IMR-90 (cell line): ENCODE data around the gene SARDH. TPM values are rescaled to one million over a fixed set of nuclear protein-coding genes. Genes with fewer than 3 reads are reported as not detected.

Experiments used
- ATAC-seq: fragments of 200-7000 bp; cut with Tn5 transposase; 2 replicates; pipeline ENCODE4 v1.9.1; 2020; ENCODE audit warnings: low read depth, mild to moderate bottlenecking, moderate library complexity
- BruUV-seq: library from RNA; stranded (reverse); fragments of 400-500 nt; replicated peaks from 2 replicates; lab custom pipeline; 2021; lab: Mats Ljungman, UMichigan
- CTCF ChIA-PET: fragments of 300-600 bp; formaldehyde crosslinking; extraction: SDS; loops from one replicate; lab custom pipeline; 2021; ENCODE audit warnings: antibody characterized with exemption; lab: Yijun Ruan, JAX
- POLR2A ChIA-PET: fragments of 300-600 bp; sonication (Branson Sonifier 250); formaldehyde crosslinking; loops from one replicate; lab custom pipeline; 2022; ENCODE audit warnings: antibody characterized with exemption; ENCODE audit not compliant: unreplicated experiment; lab: Charles Lee
- DNase-seq: peaks from one replicate; pipeline ENCODE4 v3.0.0; 2013
- H2AFZ ChIP-seq: replicated peaks from 2 replicates; pipeline ENCODE3; 2013; ENCODE audit warnings: low read length, mild to moderate bottlenecking; ENCODE audit not compliant: poor library complexity
- H2AK5ac ChIP-seq: 2 replicates; pipeline ENCODE4 v1.6.1; 2013; ENCODE audit warnings: low read depth, low read length, inconsistent platforms
- H2AK9ac ChIP-seq: replicated peaks from 2 replicates; pipeline ENCODE3; 2013; ENCODE audit warnings: mild to moderate bottlenecking, low read depth, low read length, moderate library complexity; ENCODE audit not compliant: poor library complexity
- H2BK120ac ChIP-seq: 2 replicates; pipeline ENCODE4 v1.6.1; 2013; ENCODE audit warnings: low read depth, low read length, inconsistent platforms
- H2BK15ac ChIP-seq: 3 replicates; pipeline ENCODE4 v1.6.1; 2013; ENCODE audit warnings: low read depth, low read length, inconsistent platforms
- H2BK20ac ChIP-seq: 2 replicates; pipeline ENCODE4 v1.6.1; 2013; ENCODE audit warnings: low read depth, mild to moderate bottlenecking, inconsistent platforms, low read length, moderate library complexity
- H2BK5ac ChIP-seq: 2 replicates; pipeline ENCODE4 v1.6.1; 2013; ENCODE audit warnings: mild to moderate bottlenecking, low read depth, low read length, inconsistent platforms; ENCODE audit not compliant: poor library complexity, severe bottlenecking
- H3K14ac ChIP-seq: replicated peaks from 2 replicates; pipeline ENCODE4 v1.6.1; 2013; ENCODE audit warnings: low read depth, low read length, inconsistent platforms
- H3K18ac ChIP-seq: 2 replicates; pipeline ENCODE4 v1.6.1; 2013; ENCODE audit warnings: low read depth, low read length, control low read depth
- H3K23ac ChIP-seq: 2 replicates; pipeline ENCODE4 v1.6.1; 2013; ENCODE audit warnings: low read depth, low read length, inconsistent platforms
- H3K27ac ChIP-seq: 2 replicates; pipeline ENCODE4 v1.5.1; 2013; ENCODE audit warnings: mild to moderate bottlenecking, control low read depth, low read length; ENCODE audit not compliant: insufficient read depth
- H3K27me3 ChIP-seq: 2 replicates; pipeline ENCODE4 v1.6.1; 2013; ENCODE audit warnings: low read length; ENCODE audit not compliant: control insufficient read depth, insufficient read depth
- H3K36me3 ChIP-seq: 2 replicates; pipeline ENCODE4 v1.6.1; 2013; ENCODE audit warnings: low read length, mixed read lengths; ENCODE audit not compliant: control insufficient read depth, insufficient read depth
- H3K4ac ChIP-seq: 2 replicates; pipeline ENCODE4 v1.6.1; 2013; ENCODE audit warnings: low read depth, low read length, inconsistent platforms
- H3K4me1 ChIP-seq: 2 replicates; pipeline ENCODE4 v1.6.1; 2013; ENCODE audit warnings: low read length, mixed read lengths; ENCODE audit not compliant: control insufficient read depth, insufficient read depth
- H3K4me2 ChIP-seq: 2 replicates; pipeline ENCODE4 v1.6.1; 2013; ENCODE audit warnings: low read depth, mild to moderate bottlenecking, control low read depth, low read length, moderate library complexity
- H3K4me3 ChIP-seq: 2 replicates; pipeline ENCODE4 v1.5.1; 2013; ENCODE audit warnings: low read depth, mild to moderate bottlenecking, control low read depth, low read length, moderate library complexity; ENCODE audit not compliant: insufficient read depth
- H3K56ac ChIP-seq: 2 replicates; pipeline ENCODE4 v1.6.1; 2013; ENCODE audit warnings: low read length, inconsistent platforms; ENCODE audit not compliant: insufficient read depth; ENCODE audit errors: extremely low read depth
- H3K79me1 ChIP-seq, 2 experiments: 2 replicates each; pipeline ENCODE4 v1.6.1; 2013; ENCODE audit warnings: low read length in 2 of 2, inconsistent platforms in 1 of 2, low read depth in 1 of 2
- H3K9ac ChIP-seq: 2 replicates; pipeline ENCODE4 v1.6.1; 2013; ENCODE audit warnings: low read depth, low read length, control low read depth
- H3K9me1 ChIP-seq: 2 replicates; pipeline ENCODE4 v1.6.1; 2013; ENCODE audit warnings: low read length, inconsistent platforms; ENCODE audit not compliant: insufficient read depth
- H3K9me3 ChIP-seq: 2 replicates; pipeline ENCODE4 v1.6.1; 2013; ENCODE audit warnings: low read length; ENCODE audit not compliant: control insufficient read depth, insufficient read depth
- H4K20me1 ChIP-seq: 2 replicates; pipeline ENCODE4 v1.6.1; 2013; ENCODE audit warnings: low read length, inconsistent platforms; ENCODE audit not compliant: insufficient read depth
- H4K5ac ChIP-seq: 2 replicates; pipeline ENCODE4 v1.6.1; 2013; ENCODE audit warnings: mild to moderate bottlenecking, low read depth, low read length, control low read depth
- H4K8ac ChIP-seq, 2 experiments: 2 replicates each; pipeline ENCODE4 v1.6.1; 2013; ENCODE audit warnings: low read depth in 2 of 2, low read length in 2 of 2, control low read depth in 1 of 2, inconsistent platforms in 1 of 2
- H4K91ac ChIP-seq: 2 replicates; pipeline ENCODE4 v1.6.1; 2013; ENCODE audit warnings: low read depth, low read length, inconsistent platforms; ENCODE audit not compliant: insufficient read depth
- CHD1 ChIP-seq: IDR thresholded peaks from 2 replicates; pipeline ENCODE4 v1.6.1; 2012; ENCODE audit warnings: low read depth, low read length, improper control_type of control experiment
- FOS ChIP-seq: fragments of 150-350 bp; IDR thresholded peaks from 2 replicates; pipeline ENCODE4 v1.6.1; 2016; ENCODE audit warnings: low read depth, low read length
- MAZ ChIP-seq: IDR thresholded peaks from 2 replicates; pipeline ENCODE4 v1.6.1; 2012; ENCODE audit warnings: low read depth, mild to moderate bottlenecking, low read length, improper control_type of control experiment, moderate library complexity, borderline replicate concordance
- POLR2A ChIP-seq: IDR thresholded peaks from 2 replicates; pipeline ENCODE4 v1.6.1; 2012; ENCODE audit warnings: mild to moderate bottlenecking, low read depth, low read length
- WGBS, 2 experiments: methylation state at CpG; one replicate each; pipeline versions ENCODE4 v1.1.5 to v1.1.7; 2013; ENCODE audit warnings: missing lambda C conversion rate in 2 of 2; ENCODE audit not compliant: insufficient read length in 1 of 2; ENCODE audit errors: extremely low coverage in 2 of 2; 5-methylcytosine and 5-hydroxymethylcytosine counted together
- dilution Hi-C: fragments of 300-500 bp; cut with HindIII; formaldehyde crosslinking; loops from one replicate; pipeline ENCODE4 v1.14.3; 2018; ENCODE audit warnings: low sequenced_read_pairs; ENCODE audit not compliant: unreplicated experiment
- in situ Hi-C: fragments of 300-500 bp; cut with MboI; formaldehyde crosslinking; loops from 3 replicates; pipeline ENCODE4 v1.14.3; 2019; ENCODE audit warnings: low sequenced_read_pairs, inconsistent platforms, mixed read lengths
- intact Hi-C: fragments of 100-400 bp; cut with micrococcal nuclease; formaldehyde crosslinking; loops from 2 replicates; pipeline ENCODE4 v1.10.0; 2022
- polyA plus RNA-seq, 3 experiments: library from polyadenylated mRNA; depleted of rRNA; stranded (reverse); fragments of >200 nt; gene quantifications; 2 replicates each; pipeline ENCODE4 v1.2.3, GENCODE V29; 2012; ENCODE audit warnings: low replicate concordance in 1 of 3
- total RNA-seq: library from RNA; depleted of rRNA; stranded (reverse); fragments of >200 nt; gene quantifications from 2 replicates; pipeline ENCODE4 v1.2.3, GENCODE V29; 2012

Gene SARDH
- total and polyA plus RNA-seq, 2 of the 4 experiments (the other 2 are of a cell fraction), result 5.0 to 7.5 TPM

GRCh38 chr9:133637451-133638055 lies 100.6 kb downstream of the SARDH start:
- DNase-seq (no peak), ATAC-seq (no peak)
- TF ChIP-seq MAZ (no peak), POLR2A (no peak), CHD1 (no peak), FOS (no peak)
- no peak overlapping the region for H4K5ac ChIP-seq
- H4K91ac ChIP-seq, result no peak overlapping the region
- no peak overlapping the region for H2AK5ac ChIP-seq
- H3K4me3 ChIP-seq, result no peak overlapping the region
- in situ Hi-C loops, result no loop called here
- CTCF ChIA-PET, result no interaction called here
- no peak overlapping the region for H3K9ac ChIP-seq
- H3K4me2 ChIP-seq, result no peak overlapping the region
- peaks cover 70% of the 10 kb centered on the region for H3K27me3 ChIP-seq
- no peak overlapping the region for H2BK20ac ChIP-seq
- no peak overlapping the region for H3K4ac ChIP-seq
- POLR2A ChIA-PET, result no interaction called here
- dilution Hi-C loops, result no loop called here
- H2BK5ac ChIP-seq, result no peak overlapping the region
- H3K79me1 ChIP-seq, result no peaks in the 10 kb centered on the region
- no peak overlapping the region for H2AFZ ChIP-seq
- no peak overlapping the region for H2BK15ac ChIP-seq
- intact Hi-C loops, result no loop called here
- H3K14ac ChIP-seq, result no peak overlapping the region
- H3K56ac ChIP-seq, result no peak overlapping the region
- H4K20me1 ChIP-seq, result no peaks in the 10 kb centered on the region
- H3K36me3 ChIP-seq, result no peaks in the 10 kb centered on the region
- H3K27ac ChIP-seq, result no peak overlapping the region
- no peaks in the 10 kb centered on the region for H3K9me1 ChIP-seq
- H2BK120ac ChIP-seq, result no peak overlapping the region
- no peaks in the 10 kb centered on the region for H3K4me1 ChIP-seq
- no peak overlapping the region for H3K23ac ChIP-seq
- H3K9me3 ChIP-seq, result no peaks in the 10 kb centered on the region
- H3K18ac ChIP-seq, result no peak overlapping the region
- H2AK9ac ChIP-seq, result no peak overlapping the region
- no TSS peak for BruUV-seq
- no peak overlapping the region for H4K8ac ChIP-seq
- WGBS, 2 experiments, result 52% methylated on average over 3 of the region's 12 CpGs; no CpG with 5 or more reads in 1 of the 2 experiments
